CD14-positive monocyte (primary cell): Measurements from ENCODE around the gene NRSN2. TPM values are rescaled to one million over a fixed set of nuclear protein-coding genes. Genes with fewer than 3 reads are reported as not detected.
A peak's percentile ranks its signal among the peaks of the same experiment; 100 is the strongest.

ENCODE experiments used
- DNase-seq, 3 donors: peaks; one replicate each; pipeline ENCODE4 v3.0.0-alpha.2; 2011 to 2022
- H2AFZ ChIP-seq: 2 replicates; pipeline ENCODE4 v1.6.0; 2012; ENCODE audit warnings: mild to moderate bottlenecking, low read depth, low read length, inconsistent platforms; ENCODE audit not compliant: insufficient read depth, poor library complexity, severe bottlenecking
- H3K27ac ChIP-seq, 2 donors: 1 replicate in 1 of 2; 2 replicates in 1 of 2; pipeline ENCODE4 v1.5.1; 2012 to 2013; ENCODE audit warnings: low read length in 2 of 2, control low read depth in 1 of 2, inconsistent platforms in 1 of 2, low read depth in 1 of 2, mild to moderate bottlenecking in 1 of 2
- H3K27me3 ChIP-seq, 2 donors: one replicate each; pipeline versions ENCODE4 v1.6.0 to v1.6.1; 2011 to 2013; ENCODE audit warnings: low read length in 2 of 2; ENCODE audit not compliant: control insufficient read depth in 2 of 2, insufficient read depth in 2 of 2
- H3K36me3 ChIP-seq, 2 donors: replicated peaks in 1 of 2; 1 replicate in 1 of 2; 2 replicates in 1 of 2; pipeline versions ENCODE4 v1.5.1 to v1.6.1; 2012 to 2013; ENCODE audit warnings: low read length in 2 of 2, control low read depth in 1 of 2, inconsistent platforms in 1 of 2, mild to moderate bottlenecking in 1 of 2; ENCODE audit not compliant: insufficient read depth in 2 of 2, control insufficient read depth in 1 of 2
- H3K4me1 ChIP-seq, 2 donors: 1 replicate in 1 of 2; 2 replicates in 1 of 2; pipeline versions ENCODE4 v1.5.1 to v1.6.1; 2012 to 2013; ENCODE audit warnings: low read length in 2 of 2, control low read depth in 1 of 2, inconsistent platforms in 1 of 2, mild to moderate bottlenecking in 1 of 2, moderate library complexity in 1 of 2; ENCODE audit not compliant: insufficient read depth in 2 of 2, control insufficient read depth in 1 of 2
- H3K4me2 ChIP-seq: replicated peaks from 2 replicates; pipeline ENCODE3; 2012; ENCODE audit warnings: low read length, moderate library complexity, mild to moderate bottlenecking; ENCODE audit not compliant: poor library complexity, severe bottlenecking; ENCODE audit errors: extremely low read depth
- H3K4me3 ChIP-seq, 3 experiments: fragments of 200-600 bp in 1 of 3; sonication (generic) in 1 of 3; replicated peaks in 1 of 3; 1 replicate in 2 of 3; 2 replicates in 1 of 3; pipeline ENCODE4 v1.5.1; 2011 to 2013; ENCODE audit warnings: low read length in 3 of 3, mild to moderate bottlenecking in 3 of 3, control low read depth in 2 of 3, low read depth in 2 of 3, inconsistent platforms in 1 of 3, moderate library complexity in 1 of 3
- H3K79me2 ChIP-seq: 2 replicates; pipeline ENCODE4 v1.6.0; 2012; ENCODE audit warnings: mild to moderate bottlenecking, control low read depth, inconsistent platforms, low read length, moderate library complexity; ENCODE audit not compliant: insufficient read depth
- H3K9ac ChIP-seq: 2 replicates; pipeline ENCODE4 v1.6.0; 2017; ENCODE audit warnings: low read length, mild to moderate bottlenecking; ENCODE audit not compliant: insufficient read depth, poor library complexity, severe bottlenecking
- H3K9me3 ChIP-seq, 2 donors: replicated peaks in 1 of 2; 1 replicate in 1 of 2; 2 replicates in 1 of 2; pipeline versions ENCODE4 v1.5.1 to v1.6.1; 2012 to 2013; ENCODE audit warnings: low read length in 2 of 2, control low read depth in 1 of 2; ENCODE audit not compliant: control insufficient read depth in 1 of 2, insufficient read depth in 1 of 2
- H4K20me1 ChIP-seq: 2 replicates; pipeline ENCODE4 v1.6.0; 2012; ENCODE audit warnings: mild to moderate bottlenecking, low read length, control low read depth, moderate library complexity; ENCODE audit not compliant: insufficient read depth
- H3K27ac Mint-ChIP-seq, 7 donors: one replicate each; pipeline ENCODE4 v1.8.0; 2020; ENCODE audit warnings: mild to moderate bottlenecking in 7 of 7, mixed read lengths in 7 of 7, moderate library complexity in 6 of 7, inconsistent platforms in 2 of 7
- H3K27me3 Mint-ChIP-seq, 3 donors: one replicate each; pipeline ENCODE4 v1.8.0; 2021 to 2022; ENCODE audit warnings: low read depth in 3 of 3, mild to moderate bottlenecking in 3 of 3, mixed read lengths in 3 of 3, moderate library complexity in 3 of 3, inconsistent platforms in 1 of 3
- H3K36me3 Mint-ChIP-seq, 2 donors: one replicate each; pipeline ENCODE4 v1.8.0; 2020; ENCODE audit warnings: mixed read lengths in 2 of 2, inconsistent platforms in 1 of 2, mild to moderate bottlenecking in 1 of 2
- H3K4me1 Mint-ChIP-seq: one replicate; pipeline ENCODE4 v1.8.0; 2020; ENCODE audit warnings: mild to moderate bottlenecking, mixed read lengths
- H3K4me3 Mint-ChIP-seq, 2 donors: one replicate each; pipeline ENCODE4 v1.8.0; 2020; ENCODE audit warnings: mild to moderate bottlenecking in 2 of 2, mixed read lengths in 2 of 2, moderate library complexity in 1 of 2
- H3K9me3 Mint-ChIP-seq, 7 donors: one replicate each; pipeline ENCODE4 v1.8.0; 2020 to 2022; ENCODE audit warnings: mixed read lengths in 7 of 7, mild to moderate bottlenecking in 6 of 7, moderate library complexity in 6 of 7, inconsistent platforms in 2 of 7
- CTCF ChIP-seq: fragments of 200-600 bp; IDR thresholded peaks from one replicate; pipeline ENCODE4 v1.8.0; 2022; ENCODE audit warnings: antibody characterized with exemption, mild to moderate bottlenecking
- WGBS: methylation state at CpG from one replicate; pipeline ENCODE4 v1.1.5; 2013; ENCODE audit warnings: missing lambda C conversion rate; ENCODE audit not compliant: insufficient coverage; 5-methylcytosine and 5-hydroxymethylcytosine counted together
- intact Hi-C, 2 donors: fragments of 100-400 bp; cut with micrococcal nuclease; formaldehyde crosslinking; loops; one replicate each; pipeline versions ENCODE4 v1.15.0 to v1.15.1; 2023
- polyA plus RNA-seq, 3 donors: library from polyadenylated mRNA; depleted of rRNA in 1 of 3; unstranded in 2 of 3; stranded (reverse) in 1 of 3; fragments of 300-500 nt in 2 of 3; fragments of >200 nt in 1 of 3; fragmentation: Illumina TruSeq in 2 of 3; gene quantifications; 1 replicate in 2 of 3; 2 replicates in 1 of 3; pipeline ENCODE4 v1.2.3, GENCODE V29; 2012 to 2021

Gene NRSN2
- polyA plus RNA-seq, 3 donors, result 0.09 to 0.73 (median 0.56) TPM

GRCh38 chr20:387520-387919 is 40.6 kb downstream of the NRSN2 start:
- H3K4me1 ChIP-seq, result no peaks in the 10 kb centered on the region
- no peak for DNase-seq
- H2AFZ ChIP-seq, result no peak overlapping the region
- H3K27me3 ChIP-seq, result no peaks in the 10 kb centered on the region
- no peak overlapping the region for H3K4me2 ChIP-seq
- H3K79me2 ChIP-seq, result no peaks in the 10 kb centered on the region
- Mint-ChIP-seq H3K4me1 (no peaks in the 10 kb centered on the region), H3K27me3 (peaks cover 0 to 2% (median 0%) of the 10 kb centered on the region in 3 donors), H3K27ac (no peak overlapping the region), H3K4me3 (no peak overlapping the region), H3K9me3 (peaks cover 0 to 4% (median 0%) of the 10 kb centered on the region in 7 donors), H3K36me3 (peaks cover 47 to 52% of the 10 kb centered on the region in 2 donors)
- no CpG with 5 or more reads among the region's 3 CpGs for WGBS
- intact Hi-C loops, result no loop called here
- H3K4me3 ChIP-seq, result no peak overlapping the region
- peaks cover 38% of the 10 kb centered on the region in 2 donors for H3K36me3 ChIP-seq
- no peaks in the 10 kb centered on the region for H4K20me1 ChIP-seq
- H3K9me3 ChIP-seq, result no peaks in the 10 kb centered on the region
- no peak overlapping the region for H3K27ac ChIP-seq
- TF ChIP-seq CTCF, result no peak
- H3K9ac ChIP-seq, result no peak overlapping the region

GRCh38 chr20:388034-388994 is 41.4 kb downstream of the NRSN2 start:
- Mint-ChIP-seq H3K36me3 (peaks cover 53 to 57% of the 10 kb centered on the region in 2 donors), H3K27ac (peak overlapping the region in 5 of 7 donors; percentile 12 to 70 (median 51)), H3K9me3 (peaks cover 0 to 4% (median 0%) of the 10 kb centered on the region in 7 donors), H3K4me1 (no peaks in the 10 kb centered on the region), H3K27me3 (no peaks in the 10 kb centered on the region), H3K4me3 (no peak overlapping the region)
- no peak for TF ChIP-seq CTCF
- no peaks in the 10 kb centered on the region for H3K79me2 ChIP-seq
- H3K27ac ChIP-seq, result no peak overlapping the region
- H3K4me1 ChIP-seq, result no peaks in the 10 kb centered on the region
- H3K9ac ChIP-seq, result no peak overlapping the region
- no peaks in the 10 kb centered on the region for H4K20me1 ChIP-seq
- intact Hi-C loops, result no loop called here
- 98% methylated on average over 21 of the region's 21 CpGs for WGBS
- H3K27me3 ChIP-seq, result no peaks in the 10 kb centered on the region
- no peak for DNase-seq
- no peaks in the 10 kb centered on the region for H3K9me3 ChIP-seq
- no peak overlapping the region for H2AFZ ChIP-seq
- H3K4me2 ChIP-seq, result no peak overlapping the region
- H3K36me3 ChIP-seq, result peaks cover 43 to 45% of the 10 kb centered on the region in 2 donors
- no peak overlapping the region for H3K4me3 ChIP-seq
